ENCODE data around the gene LCN1.

GRCh38 chr9:135486267-135487065, 34.8 kb upstream of the LCN1 start:
- no peak for TF ChIP-seq POLR2AphosphoS5 (IDR thresholded peaks at IDR 0.05)
- TF ChIP-seq CTCF (IDR thresholded peaks at IDR 0.05): no peak

Data from transverse colon (tissue), 4 donors.